ENCODE results near the gene CLMP.
"Not testable (repeated sequence)": the region's sequence is repeated elsewhere in the genome, so short reads cannot be mapped to it uniquely, and the experiment has no call there.

Gene CLMP

GRCh38 chr11:123087657-123088056 lies 107.4 kb downstream of the CLMP start:
- H3K4me3 ChIP-seq (ENCODE audit: low read length); H3K9me3 ChIP-seq (ENCODE audit: control insufficient read depth, insufficient read depth, low read length); DNase-seq (ENCODE audit: low read depth, low spot score); H3K27me3 ChIP-seq (ENCODE audit: control insufficient read depth, insufficient read depth, low read length); H3K36me3 ChIP-seq (ENCODE audit: control insufficient read depth, insufficient read depth, low read length); H3K4me1 ChIP-seq (ENCODE audit: control insufficient read depth, insufficient read depth, low read length); H3K27ac ChIP-seq (ENCODE audit: low read length): not testable (repeated sequence)
- no CpG with 5 or more reads among the region's 5 CpGs for WGBS (ENCODE audit: insufficient coverage, insufficient read length)

GRCh38 chr11:123086305-123086704 lies 108.7 kb downstream of the CLMP start:
- Histone ChIP-seq H3K4me3 (ENCODE audit: low read length) (no peak overlapping the region), H3K27ac (ENCODE audit: low read length) (no peak overlapping the region), H3K27me3 (ENCODE audit: control insufficient read depth, insufficient read depth, low read length) (no peaks in the 10 kb centered on the region), H3K36me3 (ENCODE audit: control insufficient read depth, insufficient read depth, low read length) (no peaks in the 10 kb centered on the region), H3K9me3 (ENCODE audit: control insufficient read depth, insufficient read depth, low read length) (no peaks in the 10 kb centered on the region), H3K4me1 (ENCODE audit: control insufficient read depth, insufficient read depth, low read length) (no peaks in the 10 kb centered on the region)
- no CpG with 5 or more reads among the region's 1 CpG for WGBS (ENCODE audit: insufficient coverage, insufficient read length)
- DNase-seq (ENCODE audit: low read depth, low spot score), result no peak

DNA sequence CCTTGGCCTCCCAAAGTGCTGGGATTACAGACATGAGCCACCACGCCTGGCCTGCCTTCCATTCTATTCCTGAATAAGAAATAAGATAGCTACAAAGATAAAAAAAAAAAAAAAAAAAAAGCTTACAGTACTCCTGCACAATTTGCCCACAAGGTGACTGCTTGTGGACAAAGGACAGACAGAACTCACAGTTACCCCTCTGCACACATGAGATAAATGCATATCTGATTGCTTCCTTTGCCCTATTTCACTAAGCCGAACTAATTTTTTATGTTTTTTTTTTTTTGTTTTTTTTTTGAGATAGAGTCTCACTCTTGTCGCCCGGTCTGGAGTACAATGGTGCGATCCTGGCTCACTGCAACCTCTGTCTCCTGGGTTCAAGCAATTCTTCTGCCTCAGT lies 109.6 kb downstream of the CLMP start:
- Histone ChIP-seq H3K9me3 (ENCODE audit: control insufficient read depth, insufficient read depth, low read length) (no peaks in the 10 kb centered on the region), H3K27me3 (ENCODE audit: control insufficient read depth, insufficient read depth, low read length) (no peaks in the 10 kb centered on the region), H3K4me3 (ENCODE audit: low read length) (no peak overlapping the region), H3K36me3 (ENCODE audit: control insufficient read depth, insufficient read depth, low read length) (no peaks in the 10 kb centered on the region), H3K4me1 (ENCODE audit: control insufficient read depth, insufficient read depth, low read length) (no peaks in the 10 kb centered on the region), H3K27ac (ENCODE audit: low read length) (no peak overlapping the region)
- no peak for DNase-seq (ENCODE audit: low read depth, low spot score)
- WGBS (ENCODE audit: insufficient coverage, insufficient read length), result no CpG with 5 or more reads among the region's 5 CpGs

GRCh38 chr11:123084454-123084853 lies 110.6 kb downstream of the CLMP start:
- H3K36me3 ChIP-seq (ENCODE audit: control insufficient read depth, insufficient read depth, low read length), result no peaks in the 10 kb centered on the region
- no peaks in the 10 kb centered on the region for H3K27me3 ChIP-seq (ENCODE audit: control insufficient read depth, insufficient read depth, low read length)
- DNase-seq (ENCODE audit: low read depth, low spot score), result no peak
- no peaks in the 10 kb centered on the region for H3K9me3 ChIP-seq (ENCODE audit: control insufficient read depth, insufficient read depth, low read length)
- no peak overlapping the region for H3K4me3 ChIP-seq (ENCODE audit: low read length)
- no peak overlapping the region for H3K27ac ChIP-seq (ENCODE audit: low read length)
- WGBS (ENCODE audit: insufficient coverage, insufficient read length), result no CpG with 5 or more reads among the region's 7 CpGs
- no peaks in the 10 kb centered on the region for H3K4me1 ChIP-seq (ENCODE audit: control insufficient read depth, insufficient read depth, low read length)

DNA sequence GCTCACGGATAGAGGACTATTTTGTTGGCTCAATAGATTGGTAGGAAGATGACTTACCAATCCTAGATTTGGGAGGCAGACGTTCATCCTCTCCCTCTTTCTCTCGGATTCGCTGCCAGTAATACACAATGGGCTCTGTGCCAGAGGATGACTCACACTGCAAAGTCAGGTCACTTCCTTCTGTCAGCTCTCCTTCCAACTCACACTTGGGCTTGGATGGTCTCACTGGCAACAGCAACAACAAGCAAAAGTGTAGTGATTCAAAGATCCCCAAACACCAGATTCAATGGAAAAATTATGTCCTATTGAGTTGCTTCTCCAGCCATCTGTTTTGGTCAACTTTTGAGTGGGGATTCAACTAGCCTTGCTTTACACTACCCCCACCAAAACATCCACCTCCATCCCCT lies 111.4 kb downstream of the CLMP start:
- no peak overlapping the region for H3K4me3 ChIP-seq (ENCODE audit: low read length)
- no peaks in the 10 kb centered on the region for H3K27me3 ChIP-seq (ENCODE audit: control insufficient read depth, insufficient read depth, low read length)
- H3K4me1 ChIP-seq (ENCODE audit: control insufficient read depth, insufficient read depth, low read length), result no peaks in the 10 kb centered on the region
- no peak for DNase-seq (ENCODE audit: low read depth, low spot score)
- H3K36me3 ChIP-seq (ENCODE audit: control insufficient read depth, insufficient read depth, low read length), result no peaks in the 10 kb centered on the region
- H3K27ac ChIP-seq (ENCODE audit: low read length), result no peak overlapping the region
- H3K9me3 ChIP-seq (ENCODE audit: control insufficient read depth, insufficient read depth, low read length), result no peaks in the 10 kb centered on the region
- WGBS (ENCODE audit: insufficient coverage, insufficient read length), result no CpG with 5 or more reads among the region's 4 CpGs

DNA sequence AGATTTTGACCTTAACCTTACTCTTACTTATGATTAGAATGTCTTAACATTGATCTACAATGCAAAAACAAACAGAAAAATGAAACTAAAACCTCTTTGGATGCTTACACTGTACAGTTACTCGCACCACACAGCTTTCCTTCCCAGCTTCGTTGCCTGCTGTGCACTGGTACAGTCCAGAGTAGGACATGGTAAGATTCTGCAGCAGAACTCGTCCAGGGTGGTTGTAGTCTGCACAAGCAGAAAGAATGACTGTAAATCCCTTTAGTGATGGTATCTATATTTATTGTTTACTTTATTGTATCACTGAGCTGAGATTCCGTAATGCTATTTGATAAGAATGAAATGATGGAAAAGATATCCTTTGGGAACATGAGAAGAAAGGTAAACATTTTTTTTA lies 112.1 kb downstream of the CLMP start:
- H3K9me3 ChIP-seq (ENCODE audit: control insufficient read depth, insufficient read depth, low read length), result no peaks in the 10 kb centered on the region
- no peak for DNase-seq (ENCODE audit: low read depth, low spot score)
- H3K4me3 ChIP-seq (ENCODE audit: low read length), result no peak overlapping the region
- no peak overlapping the region for H3K27ac ChIP-seq (ENCODE audit: low read length)
- H3K4me1 ChIP-seq (ENCODE audit: control insufficient read depth, insufficient read depth, low read length), result no peaks in the 10 kb centered on the region
- no peaks in the 10 kb centered on the region for H3K27me3 ChIP-seq (ENCODE audit: control insufficient read depth, insufficient read depth, low read length)
- 100% methylated on average over 1 of the region's 4 CpGs for WGBS (ENCODE audit: insufficient coverage, insufficient read length)
- H3K36me3 ChIP-seq (ENCODE audit: control insufficient read depth, insufficient read depth, low read length), result no peaks in the 10 kb centered on the region

- no CpG with 5 or more reads among the region's 1 CpG for WGBS (ENCODE audit: insufficient coverage, insufficient read length)
- H3K4me3 ChIP-seq (ENCODE audit: low read length), result no peak overlapping the region
- no peaks in the 10 kb centered on the region for H3K36me3 ChIP-seq (ENCODE audit: control insufficient read depth, insufficient read depth, low read length)
- no peaks in the 10 kb centered on the region for H3K9me3 ChIP-seq (ENCODE audit: control insufficient read depth, insufficient read depth, low read length)
- no peaks in the 10 kb centered on the region for H3K4me1 ChIP-seq (ENCODE audit: control insufficient read depth, insufficient read depth, low read length)
- H3K27ac ChIP-seq (ENCODE audit: low read length), result no peak overlapping the region
- DNase-seq (ENCODE audit: low read depth, low spot score), result no peak
- H3K27me3 ChIP-seq (ENCODE audit: control insufficient read depth, insufficient read depth, low read length), result no peaks in the 10 kb centered on the region
These were observed 115.0 kb downstream of the CLMP start for GRCh38 chr11:123080015-123080414.

- WGBS (ENCODE audit: insufficient coverage, insufficient read length), result no CpG with 5 or more reads among the region's 2 CpGs
- Histone ChIP-seq H3K4me3 (ENCODE audit: low read length) (no peak overlapping the region), H3K36me3 (ENCODE audit: control insufficient read depth, insufficient read depth, low read length) (peaks cover 2% of the 10 kb centered on the region; the same call in 1 of the 2 replicates), H3K9me3 (ENCODE audit: control insufficient read depth, insufficient read depth, low read length) (no peaks in the 10 kb centered on the region), H3K27me3 (ENCODE audit: control insufficient read depth, insufficient read depth, low read length) (no peaks in the 10 kb centered on the region), H3K4me1 (ENCODE audit: control insufficient read depth, insufficient read depth, low read length) (no peaks in the 10 kb centered on the region; the same call in 1 of the 2 replicates), H3K27ac (ENCODE audit: low read length) (no peak overlapping the region)
- no peak for DNase-seq (ENCODE audit: low read depth, low spot score)
These were observed 118.6 kb downstream of the CLMP start for GRCh38 chr11:123076484-123076883.

DNA sequence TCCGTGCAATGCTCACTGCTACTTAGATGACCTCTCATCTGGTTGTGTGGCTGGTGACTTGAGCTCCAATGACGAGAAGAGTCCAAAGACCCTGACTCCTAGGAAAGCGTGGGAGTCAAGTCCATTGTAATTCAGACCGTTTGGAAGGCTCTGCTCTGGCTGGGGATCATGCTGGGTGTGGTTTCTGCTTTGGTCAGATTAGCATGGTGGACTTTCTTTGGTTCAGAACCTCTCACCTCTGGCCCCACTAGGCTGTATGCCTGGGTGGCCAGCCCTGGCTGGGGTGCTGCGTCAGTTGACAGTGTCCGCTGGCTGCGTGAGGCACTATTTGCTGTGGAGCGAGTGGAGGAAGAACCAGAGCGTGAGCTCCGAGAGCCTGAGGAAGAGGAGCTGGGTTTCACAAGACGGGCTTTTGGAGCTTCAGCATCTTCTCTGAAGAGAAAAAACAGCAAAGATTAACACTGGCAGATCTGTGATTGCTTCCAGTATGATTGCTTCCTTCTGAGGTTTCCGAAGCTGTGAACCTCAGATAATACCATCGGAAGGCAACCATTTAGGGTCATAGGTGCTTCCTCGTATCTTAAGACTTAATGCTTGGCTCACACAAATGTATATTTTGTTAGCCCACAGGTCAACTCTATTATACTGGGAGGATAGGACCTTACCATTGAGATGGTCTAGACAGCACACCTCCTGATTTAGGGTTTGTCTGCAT lies 121.5 kb downstream of the CLMP start:
- H3K9me3 ChIP-seq (ENCODE audit: control insufficient read depth, insufficient read depth, low read length), result no peaks in the 10 kb centered on the region
- H3K4me1 ChIP-seq (ENCODE audit: control insufficient read depth, insufficient read depth, low read length), result no peaks in the 10 kb centered on the region; the same call in 1 of the 2 replicates
- WGBS (ENCODE audit: insufficient coverage, insufficient read length), result no CpG with 5 or more reads among the region's 14 CpGs
- peaks cover 2% of the 10 kb centered on the region; the same call in 1 of the 2 replicates for H3K36me3 ChIP-seq (ENCODE audit: control insufficient read depth, insufficient read depth, low read length)
- H3K27ac ChIP-seq (ENCODE audit: low read length), result no peak overlapping the region
- H3K4me3 ChIP-seq (ENCODE audit: low read length), result no peak overlapping the region
- no peak for DNase-seq (ENCODE audit: low read depth, low spot score)
- no peaks in the 10 kb centered on the region for H3K27me3 ChIP-seq (ENCODE audit: control insufficient read depth, insufficient read depth, low read length)

- Histone ChIP-seq H3K36me3 (ENCODE audit: control insufficient read depth, insufficient read depth, low read length) (peaks cover 2% of the 10 kb centered on the region; the same call in 1 of the 2 replicates), H3K27me3 (ENCODE audit: control insufficient read depth, insufficient read depth, low read length) (no peaks in the 10 kb centered on the region), H3K9me3 (ENCODE audit: control insufficient read depth, insufficient read depth, low read length) (no peaks in the 10 kb centered on the region), H3K4me1 (ENCODE audit: control insufficient read depth, insufficient read depth, low read length) (no peaks in the 10 kb centered on the region; the same call in 1 of the 2 replicates), H3K4me3 (ENCODE audit: low read length) (no peak overlapping the region), H3K27ac (ENCODE audit: low read length) (no peak overlapping the region)
- no peak for DNase-seq (ENCODE audit: low read depth, low spot score)
These were observed 122.3 kb downstream of the CLMP start for GRCh38 chr11:123072762-123073161.

- DNase-seq (ENCODE audit: low read depth, low spot score), result no peak
- Histone ChIP-seq H3K4me3 (ENCODE audit: low read length) (no peak overlapping the region), H3K4me1 (ENCODE audit: control insufficient read depth, insufficient read depth, low read length) (no peaks in the 10 kb centered on the region; the same call in 1 of the 2 replicates), H3K27ac (ENCODE audit: low read length) (no peak overlapping the region), H3K36me3 (ENCODE audit: control insufficient read depth, insufficient read depth, low read length) (peaks cover 2% of the 10 kb centered on the region; the same call in 1 of the 2 replicates), H3K27me3 (ENCODE audit: control insufficient read depth, insufficient read depth, low read length) (no peaks in the 10 kb centered on the region), H3K9me3 (ENCODE audit: control insufficient read depth, insufficient read depth, low read length) (no peaks in the 10 kb centered on the region)
- WGBS (ENCODE audit: insufficient coverage, insufficient read length), result no CpG with 5 or more reads among the region's 2 CpGs
These were observed 122.7 kb downstream of the CLMP start for GRCh38 chr11:123072332-123072761.
